Fibroblast of skin of right quadriceps (primary cell): ENCODE measurements around the gene PTPRC.

Experiments used
- DNase-seq: peaks from one replicate; pipeline ENCODE4 v3.0.0-alpha.2; 2013

Gene PTPRC

DNA sequence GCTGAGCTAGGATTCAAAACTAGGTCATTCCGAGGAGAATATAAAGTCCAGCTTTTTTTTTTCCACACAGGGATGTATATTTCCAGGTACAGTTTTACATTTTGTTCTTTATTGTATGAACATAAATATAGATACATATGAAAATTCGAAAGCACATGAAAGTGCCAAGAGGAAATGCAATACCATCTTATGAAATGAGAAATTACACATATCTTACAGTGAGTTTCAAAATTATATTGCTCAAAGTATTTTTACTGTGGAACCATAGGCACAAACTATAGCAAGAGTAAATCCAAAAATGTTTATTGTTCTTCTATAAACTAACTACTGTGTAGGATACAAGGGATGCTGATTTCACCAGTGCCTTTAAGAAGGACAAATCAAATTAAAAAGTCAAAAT, 39.0 kb downstream of the PTPRC start:
- no peak for DNase-seq

DNA sequence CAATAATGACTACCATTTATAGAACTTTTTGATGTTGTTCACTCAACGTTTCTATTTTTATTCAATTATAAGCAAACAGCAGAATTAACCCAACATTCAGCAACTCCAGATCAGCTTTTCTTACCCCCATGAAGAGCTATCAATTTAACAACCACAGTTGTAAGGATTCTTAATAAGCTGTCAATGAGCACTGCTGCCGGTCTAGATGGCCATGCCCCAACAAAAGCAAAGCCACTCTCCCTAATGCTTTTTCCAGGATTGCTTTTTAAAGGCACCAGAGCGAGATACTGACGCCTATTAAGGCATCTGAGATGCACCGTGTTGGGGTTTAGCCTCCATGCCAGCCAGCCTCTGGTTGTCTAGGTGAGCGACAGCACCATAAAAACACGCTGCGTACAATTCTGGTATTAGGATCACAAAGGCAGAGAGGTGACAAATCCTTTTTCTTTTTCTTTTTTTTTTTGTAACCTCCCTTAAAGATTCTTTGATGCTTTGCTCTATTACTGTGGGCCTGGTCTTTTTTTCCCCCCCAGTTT, 39.5 kb downstream of the PTPRC start:
- DNase-seq = no peak

DNA sequence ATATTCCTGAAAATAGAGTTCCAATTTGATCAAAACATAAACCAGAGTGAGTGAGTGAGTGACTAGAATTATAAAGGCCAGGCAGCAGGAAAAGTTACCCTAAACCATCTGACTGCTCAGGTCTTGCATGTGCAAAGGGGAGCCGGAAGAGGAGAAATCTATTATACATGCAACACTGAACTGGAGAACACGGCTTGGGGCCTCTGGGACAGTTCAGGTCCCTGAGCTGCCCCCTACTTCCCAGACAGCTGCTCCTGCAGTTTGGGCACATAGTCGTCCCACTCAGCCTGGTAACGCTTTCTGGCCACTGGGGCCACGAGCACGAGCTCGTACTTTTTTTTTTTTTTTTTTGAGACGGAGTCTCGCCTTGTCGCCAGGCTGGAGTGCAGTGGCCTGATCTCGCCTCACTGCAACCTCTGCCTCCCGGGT, 40.1 kb downstream of the PTPRC start:
- no peak for DNase-seq

DNA sequence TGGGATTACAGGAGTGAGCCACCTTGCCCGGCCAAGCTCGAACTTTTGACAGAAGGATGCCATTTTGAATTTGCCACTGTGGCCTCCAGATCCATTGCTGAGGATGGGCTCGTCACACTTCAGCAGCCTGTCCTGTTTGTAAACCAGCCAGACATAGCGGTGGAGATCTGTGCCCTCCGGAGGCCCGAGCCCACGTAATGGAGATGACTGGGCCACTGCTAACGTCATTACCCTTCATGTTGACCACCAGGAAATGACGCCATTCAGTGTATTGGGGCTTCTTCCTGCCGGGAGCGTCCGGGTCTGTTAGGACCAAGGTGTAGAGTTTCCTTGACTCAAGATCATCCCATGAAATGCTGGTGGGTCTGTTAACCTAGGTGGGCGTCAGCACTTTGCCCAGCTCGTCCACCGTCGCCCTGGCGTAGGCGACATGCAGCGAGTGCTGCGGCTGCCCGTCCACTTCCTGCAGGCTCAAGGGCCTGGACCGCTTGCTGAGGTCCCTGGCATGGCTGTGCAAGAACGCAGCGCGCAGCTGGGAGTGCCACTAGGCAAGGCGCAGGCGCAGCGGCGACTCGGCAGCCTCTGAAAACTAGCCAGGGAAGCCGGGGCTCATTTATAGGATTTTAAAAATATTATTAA, 40.8 kb downstream of the PTPRC start:
- DNase-seq = no peak

DNA sequence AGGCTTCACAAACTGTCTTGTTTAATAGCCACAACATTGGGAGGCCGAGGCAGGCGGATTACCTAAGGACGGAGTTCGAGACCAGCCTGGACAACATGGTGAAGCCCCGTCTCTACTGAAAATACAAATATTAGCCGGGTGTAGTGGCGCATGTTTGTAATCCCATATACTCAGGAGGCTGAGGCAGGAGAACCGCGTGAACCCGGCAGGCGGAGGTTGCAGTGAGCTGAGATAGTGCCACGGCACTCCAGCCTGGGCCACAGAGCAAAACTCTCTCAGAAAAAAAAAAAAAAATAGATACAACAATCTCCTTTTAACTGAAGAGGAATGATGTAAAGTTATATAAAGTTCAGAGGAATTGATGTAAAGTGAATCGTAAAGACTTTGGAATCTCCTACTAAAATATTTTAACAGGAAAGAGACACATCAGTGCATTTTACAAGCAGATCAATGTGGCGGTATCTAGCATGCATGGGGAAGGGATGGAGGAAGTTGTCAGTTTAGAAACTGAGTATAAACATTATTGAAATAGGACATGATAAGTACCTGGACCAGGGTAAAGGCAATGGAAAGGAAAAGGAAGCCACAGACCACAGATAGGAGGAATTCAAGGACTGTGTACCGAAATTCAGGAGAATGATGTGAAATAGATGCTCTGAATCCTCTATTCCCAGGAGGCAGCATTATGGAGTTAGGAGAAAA, 41.5 kb downstream of the PTPRC start:
- DNase-seq = no peak

DNA sequence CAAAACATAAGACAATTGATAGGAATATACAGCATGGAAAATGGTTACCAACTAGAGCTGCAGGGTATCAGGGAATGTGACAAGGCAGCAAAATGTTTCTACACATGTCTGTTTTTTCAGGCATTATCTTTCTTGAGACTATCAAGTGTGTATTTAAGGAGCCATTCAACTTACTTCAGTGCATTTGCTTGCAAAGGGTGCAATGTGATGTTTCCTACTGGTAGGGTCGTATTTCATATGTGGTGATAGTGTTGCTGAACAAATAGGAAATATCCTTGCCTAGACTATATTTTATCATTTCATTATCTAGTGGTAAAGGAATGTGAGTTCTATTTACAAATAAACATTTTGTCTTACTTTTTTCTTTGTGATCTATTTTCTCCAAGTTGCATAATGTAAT, 42.4 kb downstream of the PTPRC start:
- DNase-seq = peak; percentile 71

DNA sequence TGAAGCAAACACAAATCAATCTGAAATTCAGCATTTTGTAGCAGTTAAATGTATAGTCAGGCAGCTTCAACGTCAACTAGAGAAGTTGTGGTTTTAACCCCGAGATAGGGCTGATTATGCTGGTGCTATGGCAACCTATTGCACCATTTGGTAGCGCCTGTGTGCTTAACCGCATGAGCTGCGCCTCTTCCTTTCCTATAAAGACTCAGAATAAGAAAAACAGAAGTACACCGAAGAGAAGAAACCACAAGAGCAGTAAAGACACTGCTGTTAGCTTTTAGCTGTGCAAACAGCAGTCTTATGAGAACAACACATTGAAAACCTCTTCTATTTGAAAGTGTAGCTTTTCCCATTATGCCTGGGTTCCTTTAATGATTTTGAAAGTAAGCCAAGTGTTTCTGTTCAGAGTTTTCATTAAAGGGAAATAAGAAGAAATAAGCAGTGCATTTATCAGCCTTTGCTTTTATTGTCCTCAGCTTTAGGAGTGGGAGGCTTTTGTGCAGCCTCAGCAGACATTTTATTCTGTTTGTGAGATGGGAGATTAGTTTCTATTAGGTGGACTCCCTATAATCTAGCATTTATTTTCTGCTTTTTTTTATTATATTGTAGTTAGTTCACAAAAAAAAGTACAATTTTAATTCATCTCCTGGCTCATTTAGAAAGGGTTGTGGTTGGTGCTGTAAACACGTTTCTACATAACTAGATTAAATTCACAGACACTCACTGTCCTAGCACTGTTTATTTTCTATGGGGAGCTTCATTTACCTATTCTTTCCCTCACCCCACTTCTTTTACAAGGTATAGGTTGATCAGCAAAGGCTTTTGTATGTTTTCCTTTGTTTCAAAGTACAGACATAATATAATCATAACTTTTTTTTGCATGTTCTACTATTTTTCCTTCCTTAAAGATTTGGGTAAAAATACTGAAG, 43.3 kb downstream of the PTPRC start:
- DNase-seq = peak; percentile 98

DNA sequence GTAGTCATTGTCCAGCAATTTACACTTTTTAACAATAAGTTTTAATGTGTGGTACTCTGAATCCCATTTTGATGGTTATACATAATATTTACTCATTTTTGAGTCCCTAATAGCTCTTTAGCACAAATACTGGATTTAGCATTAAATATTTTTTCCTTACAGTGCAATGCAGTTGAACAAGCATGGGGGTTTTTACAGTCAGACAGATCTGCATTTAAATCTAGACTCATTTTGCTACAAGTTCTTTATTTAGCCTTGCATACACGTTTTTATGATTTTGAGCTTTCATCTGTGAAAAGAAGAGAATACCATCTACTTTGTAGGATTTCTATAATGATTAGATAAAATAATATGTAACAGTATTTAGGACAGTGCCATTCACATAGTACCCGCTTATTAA, 44.0 kb downstream of the PTPRC start:
- no peak for DNase-seq

DNA sequence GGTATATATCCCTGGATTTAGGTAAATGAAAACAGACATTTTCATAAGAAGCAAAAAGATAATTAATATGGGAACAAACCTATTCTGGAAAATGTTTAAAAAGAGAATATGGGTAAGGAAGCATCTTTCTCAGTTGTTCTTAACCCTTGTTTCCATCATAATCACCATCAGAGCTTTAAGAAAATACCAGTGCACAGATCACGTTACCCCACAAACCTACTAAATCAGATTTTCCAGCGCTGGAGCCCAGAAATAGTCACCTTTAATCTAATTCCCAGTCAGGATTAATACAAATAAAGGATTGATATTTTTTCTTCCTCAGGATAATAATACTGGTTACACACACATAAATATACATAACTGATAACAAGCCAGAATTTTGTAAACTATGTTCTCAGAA, 44.6 kb downstream of the PTPRC start:
- DNase-seq = no peak

DNA sequence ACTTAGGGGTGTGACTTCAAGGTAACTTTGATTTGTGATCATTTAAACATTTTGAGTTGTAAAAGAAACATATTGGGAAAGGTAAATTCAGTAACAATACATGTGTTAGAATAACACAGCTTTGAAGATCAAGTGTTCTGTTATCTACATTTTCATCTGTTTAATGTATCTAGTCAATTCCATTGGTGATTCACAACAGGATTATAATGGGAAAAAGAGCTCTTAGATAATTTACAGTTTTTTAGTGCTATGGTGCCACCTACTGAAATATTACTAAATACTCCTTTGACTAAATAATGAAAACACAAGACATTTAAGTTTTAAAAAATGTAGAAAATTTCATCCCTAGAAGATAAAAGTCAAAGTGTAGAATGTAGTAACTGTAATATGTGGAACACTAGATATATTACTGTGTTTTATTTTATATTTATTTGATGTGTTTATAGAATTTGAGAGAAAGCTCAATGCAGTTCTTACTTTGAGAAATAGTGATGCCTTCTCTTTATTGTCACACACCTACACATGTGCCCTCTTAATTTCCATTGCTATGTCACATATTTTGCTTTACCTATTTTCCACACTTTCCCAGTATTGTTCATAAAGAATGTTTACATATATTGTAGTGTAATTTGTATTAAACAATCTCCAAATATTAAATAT, 47.4 kb downstream of the PTPRC start:
- DNase-seq = peak; percentile 78

DNA sequence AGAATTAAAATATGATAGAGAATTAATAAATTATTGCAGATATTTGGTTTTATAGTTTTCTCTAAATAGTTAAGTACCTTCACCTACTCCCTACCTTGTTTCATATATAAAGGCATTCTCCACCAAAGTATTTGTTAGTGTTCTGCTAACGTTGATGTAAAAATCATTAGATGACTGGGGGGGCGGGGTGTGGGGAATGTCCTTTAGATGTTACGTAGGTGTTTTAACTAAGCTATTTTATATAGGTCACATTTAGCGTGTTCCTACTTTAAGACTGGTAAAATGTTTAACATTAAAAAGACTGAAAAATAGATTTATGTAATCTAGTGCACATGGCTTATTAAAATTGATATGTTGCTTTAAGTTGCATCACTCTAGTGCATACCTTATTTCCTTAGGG, 48.6 kb downstream of the PTPRC start:
- no peak for DNase-seq

DNA sequence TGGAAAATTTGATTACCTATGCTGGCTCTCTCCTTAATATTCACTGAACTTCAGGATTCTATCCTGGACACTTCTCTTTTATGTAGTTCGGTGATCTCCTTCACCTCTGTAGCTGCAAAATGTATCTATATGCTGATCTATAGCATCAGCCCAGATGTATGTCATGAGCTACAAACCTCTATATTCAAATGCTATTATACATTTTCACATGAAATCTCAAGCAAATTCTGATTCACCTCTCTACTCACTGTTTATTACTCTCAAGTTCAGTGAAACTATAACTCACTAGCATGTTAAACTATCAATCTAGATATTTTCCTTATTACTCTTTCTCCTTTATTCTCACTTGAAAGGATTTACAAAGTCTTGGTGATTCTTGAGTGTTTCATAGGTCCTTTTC, 52.2 kb downstream of the PTPRC start:
- no peak for DNase-seq

DNA sequence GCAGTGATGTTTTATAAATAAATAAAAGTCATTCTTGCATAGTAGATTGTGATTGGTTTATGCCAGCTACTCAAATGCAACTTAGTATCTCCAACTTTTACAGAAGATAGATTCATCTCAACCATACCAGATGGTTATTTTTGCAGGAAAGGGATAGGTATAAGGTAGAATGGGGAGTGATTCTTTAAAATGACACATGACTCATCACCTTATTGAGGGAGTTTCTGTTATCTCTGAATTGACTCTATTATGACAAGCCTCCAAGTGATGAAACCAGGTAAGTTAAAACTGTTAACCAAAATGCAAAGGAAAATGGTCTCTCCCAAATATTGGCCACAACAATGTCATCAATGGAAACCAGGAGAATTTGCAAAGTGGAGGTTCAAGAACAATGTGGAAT, 54.5 kb downstream of the PTPRC start:
- DNase-seq = no peak

DNA sequence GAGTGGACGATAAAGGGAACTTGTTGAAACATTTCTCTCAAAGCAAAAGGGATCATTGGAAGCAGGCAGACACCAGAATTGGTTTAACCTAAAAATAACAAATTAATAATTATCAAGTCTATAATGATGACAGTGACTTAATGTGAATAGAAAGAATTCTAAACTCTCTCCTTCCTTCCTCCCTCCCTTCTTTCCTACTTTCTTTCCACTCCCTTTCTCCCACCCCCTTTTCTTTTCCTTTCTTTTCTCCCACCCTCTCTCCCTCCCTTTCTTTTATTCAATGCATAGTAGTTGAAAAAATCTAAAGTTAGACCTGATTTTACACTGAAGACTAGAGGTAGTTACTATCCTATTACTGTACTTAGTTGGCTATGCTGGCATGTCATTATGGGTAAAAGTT, 55.7 kb downstream of the PTPRC start:
- no peak for DNase-seq

DNA sequence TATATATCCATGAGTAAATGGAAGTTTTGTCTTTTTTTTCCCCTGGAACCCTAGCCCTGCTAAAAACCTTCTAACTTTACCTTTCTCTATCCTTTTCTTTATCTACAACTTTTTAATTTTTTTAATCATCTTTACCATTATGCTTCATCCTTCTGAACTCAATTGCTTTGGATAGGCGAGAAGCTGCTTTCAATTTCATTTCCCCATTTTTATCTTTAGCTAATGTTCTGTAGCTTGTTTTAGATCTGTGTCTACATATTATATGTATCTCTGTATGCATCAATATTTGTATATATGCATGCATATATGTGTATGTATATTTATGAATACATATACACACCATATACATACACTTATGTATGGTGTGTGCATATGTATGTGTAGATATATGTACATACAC, 57.4 kb downstream of the PTPRC start:
- DNase-seq = no peak

DNA sequence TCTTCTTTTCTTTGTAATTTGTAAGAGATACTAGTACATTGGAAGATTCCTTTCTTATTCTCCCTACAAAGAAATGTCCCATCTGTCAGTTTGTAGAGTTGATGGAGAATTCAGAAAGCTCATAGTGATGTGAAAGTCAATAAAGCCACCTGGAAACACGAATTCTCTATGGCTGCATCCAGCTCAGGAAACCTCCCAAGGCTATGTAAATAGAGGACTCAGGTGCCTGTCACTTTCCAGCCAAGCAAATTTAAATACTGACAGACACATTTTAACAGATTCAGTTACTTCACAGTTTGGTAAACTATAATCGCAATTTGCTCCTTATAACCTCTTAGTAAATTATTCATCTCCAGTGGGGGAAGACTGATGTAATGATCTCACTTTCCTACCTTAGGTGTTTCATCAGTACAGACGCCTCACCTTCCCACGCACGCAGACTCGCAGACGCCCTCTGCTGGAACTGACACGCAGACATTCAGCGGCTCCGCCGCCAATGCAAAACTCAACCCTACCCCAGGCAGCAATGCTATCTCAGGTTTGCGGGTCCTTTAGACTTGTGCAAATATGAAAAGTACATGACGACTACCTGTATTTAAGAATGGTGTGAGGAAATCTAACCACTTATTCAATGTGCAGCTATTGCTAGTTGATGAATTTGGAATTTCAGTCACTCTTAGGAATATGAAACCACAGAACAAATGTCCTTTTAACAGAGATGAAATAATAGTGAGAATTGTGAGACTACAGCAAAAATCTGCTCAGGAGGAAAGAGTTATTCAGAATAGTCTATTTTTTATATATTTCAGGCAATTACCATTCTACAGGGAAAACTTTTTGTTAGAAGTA, 60.6 kb downstream of the PTPRC start:
- peak; percentile 41 for DNase-seq

DNA sequence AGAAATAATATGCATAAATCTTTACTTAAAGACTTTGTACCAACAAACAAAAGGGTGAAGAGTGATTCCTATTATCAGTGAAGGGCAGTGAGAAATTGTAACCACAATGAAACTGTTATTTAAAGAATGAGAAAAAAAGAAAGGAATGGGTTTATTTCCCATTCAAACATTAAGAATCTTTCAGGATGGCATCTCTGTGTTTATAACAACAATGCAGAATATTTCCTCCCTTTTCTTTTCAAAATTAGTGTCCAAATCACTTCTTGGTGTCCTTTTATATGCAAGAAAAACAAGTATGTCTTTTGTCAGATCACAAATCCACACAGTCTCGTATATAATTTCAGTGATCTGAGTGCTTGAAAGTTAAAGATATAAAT, 61.2 kb downstream of the PTPRC start:
- no peak for DNase-seq

DNA sequence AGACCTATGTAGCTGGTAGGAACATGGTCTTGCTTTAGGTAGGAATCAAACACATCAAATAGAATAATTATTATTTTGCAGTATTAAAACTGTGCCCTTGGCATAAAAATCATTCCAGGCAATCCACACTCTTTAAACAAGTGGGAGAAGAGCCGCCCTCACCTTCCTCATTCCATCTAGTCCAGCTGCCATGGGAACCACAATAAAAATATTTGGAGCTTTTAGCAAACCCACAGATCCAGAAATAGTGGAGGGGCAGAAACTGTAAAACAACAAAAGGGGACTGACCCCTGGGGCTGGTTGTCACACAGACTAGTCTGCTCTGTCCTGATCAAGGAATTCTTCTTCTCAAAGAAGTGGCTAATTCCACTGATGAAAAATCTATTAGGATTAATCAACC, 61.6 kb downstream of the PTPRC start:
- no peak for DNase-seq

DNA sequence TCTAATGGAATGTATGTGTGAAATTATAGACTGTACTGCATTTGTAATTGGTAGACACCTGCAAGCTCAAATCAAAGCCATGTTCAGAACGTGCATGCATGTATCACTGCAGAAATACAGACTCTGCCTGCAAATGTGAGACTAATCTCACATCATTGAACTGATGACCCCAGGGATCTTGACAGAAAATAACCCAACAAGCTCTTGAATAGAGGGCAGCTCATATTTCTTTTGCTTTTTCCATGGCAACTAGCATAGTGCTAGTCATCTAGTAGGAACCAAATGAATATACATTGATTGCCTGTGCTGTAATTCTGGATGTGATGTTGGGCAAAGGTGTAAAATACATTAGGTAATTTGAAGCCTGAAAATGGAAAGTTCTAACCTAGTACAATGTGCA, 62.4 kb downstream of the PTPRC start:
- no peak for DNase-seq

DNA sequence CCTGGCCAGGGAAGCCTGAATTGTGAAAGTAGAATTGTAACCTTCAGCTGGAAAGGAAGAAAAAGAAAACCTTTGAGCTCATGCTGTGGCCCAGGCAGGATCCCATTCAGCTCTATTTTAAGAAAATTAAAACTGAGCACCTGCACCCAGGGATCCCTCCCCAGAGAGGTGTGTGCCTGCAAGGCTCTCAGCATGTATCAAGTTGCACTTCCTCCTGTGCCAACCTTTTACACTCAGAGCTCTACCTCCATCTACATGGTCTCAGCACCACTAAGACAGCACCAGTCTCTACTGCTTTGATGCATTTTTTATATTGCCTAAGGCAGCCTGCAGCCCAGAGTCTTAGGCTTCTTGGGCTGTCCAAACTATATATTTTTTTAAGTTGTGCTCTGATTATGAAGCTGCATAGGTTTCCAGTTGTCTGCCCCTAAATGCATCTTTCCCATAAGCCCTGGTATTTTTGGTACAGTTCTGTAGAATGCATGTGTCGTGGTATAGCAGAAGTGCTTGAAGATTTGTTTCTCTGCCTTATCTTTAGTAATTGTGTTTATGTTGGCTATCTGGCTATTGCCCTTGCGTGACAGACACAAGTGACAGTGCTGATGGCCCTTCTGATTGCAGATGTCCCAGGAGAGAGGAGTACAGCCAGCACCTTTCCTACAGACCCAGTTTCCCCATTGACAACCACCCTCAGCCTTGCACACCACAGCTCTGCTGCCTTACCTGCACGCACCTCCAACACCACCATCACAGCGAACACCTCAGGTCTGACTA, 63.1 kb downstream of the PTPRC start:
- DNase-seq = no peak
